GM18907 (cell line): ENCODE results near the gene COX8C.

Source experiments
- ATAC-seq: cut with Tn5 transposase; IDR thresholded peaks from one replicate; pipeline ENCODE4 v1.9.1; 2021; ENCODE audit warnings: mild to moderate bottlenecking, moderate library complexity; ENCODE audit not compliant: unreplicated experiment

COX8C gene, protein sequence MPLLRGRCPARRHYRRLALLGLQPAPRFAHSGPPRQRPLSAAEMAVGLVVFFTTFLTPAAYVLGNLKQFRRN

DNA sequence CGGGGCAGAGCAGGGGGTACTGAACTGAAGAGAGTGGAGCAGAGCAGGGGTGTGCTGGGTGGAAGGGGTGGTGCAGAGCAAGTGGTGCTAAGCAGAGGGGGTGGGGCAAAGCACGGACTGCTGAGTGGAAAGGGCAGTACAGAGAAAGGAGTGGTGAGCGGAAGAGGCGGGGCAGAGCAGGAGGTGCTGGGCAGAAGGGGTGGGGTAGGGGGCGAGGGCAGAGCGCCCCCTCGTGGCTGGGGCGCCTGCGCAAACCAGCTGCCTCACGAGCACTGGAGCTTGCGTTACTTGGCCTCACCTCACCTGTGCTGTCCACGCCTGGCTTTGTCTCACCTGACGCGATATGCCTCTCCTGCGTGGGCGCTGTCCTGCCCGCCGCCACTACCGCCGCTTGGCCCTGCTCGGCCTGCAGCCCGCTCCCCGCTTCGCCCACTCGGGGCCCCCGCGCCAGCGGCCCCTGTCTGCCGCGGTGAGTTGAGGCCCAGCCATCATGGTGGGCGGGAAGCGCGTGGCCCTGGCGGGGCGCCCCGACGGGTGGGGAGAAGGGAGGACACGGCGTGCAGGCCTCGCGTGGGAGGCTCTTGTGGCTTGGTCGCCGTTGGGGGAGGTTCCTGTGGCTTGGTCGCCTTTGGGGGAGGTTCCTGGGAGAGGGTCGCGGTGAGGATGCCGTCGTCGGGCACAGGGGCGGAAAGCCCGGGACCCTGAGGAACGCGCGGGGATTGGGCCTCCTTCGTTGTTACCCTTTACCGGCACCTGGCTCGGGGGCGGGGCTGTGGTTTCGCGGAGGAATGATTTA lies at the start of gene COX8C:
Gene COX8C (plus strand): TSS at position 257 of the 796 bp plus-strand sequence. CDS start 87 bp downstream, at position 344.
- no peak for ATAC-seq

DNA sequence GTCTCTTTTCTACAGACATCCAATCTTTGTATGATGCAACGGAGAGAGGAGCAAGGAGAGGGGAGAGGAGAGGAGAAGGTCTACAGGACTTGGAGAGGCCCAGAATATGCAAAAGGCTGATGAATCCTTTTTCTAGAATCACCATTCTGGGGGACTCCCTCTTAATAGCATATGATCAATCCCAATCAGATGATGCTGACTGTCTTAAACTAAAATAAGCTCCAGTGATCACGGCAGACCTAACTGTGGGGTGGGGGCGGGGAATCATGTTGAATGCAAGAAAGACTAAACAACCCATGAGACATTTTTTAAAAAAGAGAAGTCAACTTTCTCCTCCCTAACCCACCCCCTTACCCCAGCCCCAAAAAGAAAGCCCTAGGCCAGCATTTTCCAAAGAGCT lies 47.6 kb upstream of the COX8C start:
- no peak for ATAC-seq

DNA sequence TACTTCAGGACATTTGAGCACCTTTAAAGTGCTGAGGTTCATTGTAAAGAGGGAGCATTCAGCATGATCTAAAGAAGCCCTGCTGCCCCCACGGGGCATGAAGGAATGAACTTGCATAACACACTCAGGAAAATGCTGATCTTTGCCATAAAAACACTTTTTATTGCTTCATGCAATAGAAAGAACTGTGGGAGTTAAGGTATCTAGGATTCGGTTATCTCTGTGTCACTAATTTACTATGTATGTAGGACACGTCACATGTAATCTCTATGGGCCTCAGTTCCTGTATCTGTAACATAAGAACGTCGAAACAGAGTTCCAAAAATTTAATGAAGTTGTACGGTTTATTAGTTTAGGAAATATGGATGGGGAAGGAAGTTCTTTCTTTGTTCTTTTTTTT lies 47.1 kb upstream of the COX8C start:
- ATAC-seq: no peak

DNA sequence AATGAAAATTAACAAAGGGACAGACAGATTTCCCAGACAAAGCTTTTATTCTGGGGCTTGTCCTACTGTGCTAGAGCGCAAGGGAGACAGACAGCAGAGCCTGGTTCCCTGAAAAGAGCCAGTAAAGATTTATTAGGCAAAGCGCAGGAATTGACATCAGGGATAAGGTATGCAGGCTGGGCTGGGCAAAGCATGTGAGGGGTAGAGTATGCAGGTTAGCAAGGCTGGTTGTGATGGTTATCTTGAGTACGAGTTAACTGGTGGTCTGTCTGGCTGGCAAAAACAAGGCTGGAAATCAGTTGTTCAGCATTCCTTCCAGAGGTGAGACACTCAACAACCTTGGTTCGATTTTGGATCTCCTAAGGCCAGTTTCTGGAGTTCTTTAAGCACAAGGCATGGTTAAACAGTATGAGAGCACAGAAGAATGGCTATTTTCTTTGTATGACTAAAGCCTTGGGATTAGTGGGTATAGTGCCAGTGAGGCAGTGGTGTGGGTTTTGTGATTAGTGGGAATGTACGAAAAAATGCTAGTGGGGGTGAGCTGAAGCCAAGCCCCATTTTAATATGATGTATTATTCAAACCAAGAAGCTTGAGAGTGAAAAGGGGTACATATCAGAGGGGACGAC lies 45.0 kb upstream of the COX8C start:
- ATAC-seq: no peak

DNA sequence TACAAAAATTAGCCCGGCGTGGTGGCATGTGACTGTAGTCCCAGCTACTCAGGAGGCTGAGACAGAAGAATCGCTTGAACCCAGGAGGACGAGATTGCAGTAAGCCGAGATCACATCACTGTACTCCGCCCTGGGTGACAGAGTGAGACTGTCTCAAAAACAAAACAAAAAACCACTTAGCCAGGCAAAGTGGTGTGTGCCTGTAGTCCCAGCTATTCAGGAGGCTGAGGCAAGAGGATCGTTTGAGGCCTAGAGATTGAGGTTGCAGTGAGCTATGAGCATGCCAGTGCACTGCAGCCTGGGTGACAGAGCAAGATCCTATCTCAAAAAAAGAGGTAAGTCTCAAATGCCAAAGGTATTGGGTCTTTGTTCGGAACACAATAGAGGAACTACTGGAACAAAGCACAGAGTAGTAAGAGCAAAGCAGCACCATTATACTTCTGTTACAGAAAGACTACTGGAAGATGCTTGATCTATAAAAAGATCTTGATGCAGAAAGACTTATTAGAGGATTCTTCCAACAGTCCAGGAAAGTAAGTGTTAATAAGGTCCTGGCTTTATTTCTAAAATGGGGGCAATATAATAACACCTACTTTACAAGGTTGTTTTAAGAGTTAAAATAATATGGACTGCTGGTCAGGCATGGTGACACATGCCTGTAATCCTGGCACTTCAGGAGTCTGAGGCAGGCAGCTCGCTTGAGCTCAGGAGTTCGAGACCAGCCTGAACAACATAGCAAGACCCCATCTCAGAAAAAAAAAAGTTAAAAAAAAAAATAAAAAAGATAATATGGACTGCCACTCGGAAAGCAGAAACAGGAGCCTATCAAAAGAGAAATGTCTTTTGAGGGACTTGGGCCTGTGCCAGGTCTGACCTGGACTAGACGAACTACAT lies 44.0 kb upstream of the COX8C start:
- no peak for ATAC-seq

DNA sequence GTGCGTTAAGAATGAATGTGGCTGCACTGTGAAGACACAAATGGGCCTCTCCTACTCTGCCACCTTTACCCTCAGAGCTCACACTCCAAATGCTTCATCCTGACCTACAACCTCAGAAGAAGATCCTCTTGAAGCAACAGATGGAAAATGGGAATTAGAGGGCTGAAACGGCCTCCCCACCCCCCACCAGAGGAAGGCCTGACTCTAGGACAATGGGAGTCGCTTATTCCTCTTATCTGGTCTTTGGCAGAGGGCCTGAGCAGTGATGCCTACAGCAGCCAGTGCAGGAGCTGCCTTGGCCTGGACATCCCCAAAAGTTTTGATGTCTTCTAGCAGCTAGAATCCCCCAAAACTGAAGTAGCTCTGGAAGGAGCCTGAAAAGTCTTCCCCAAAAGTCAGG lies 43.3 kb upstream of the COX8C start:
- no peak for ATAC-seq

DNA sequence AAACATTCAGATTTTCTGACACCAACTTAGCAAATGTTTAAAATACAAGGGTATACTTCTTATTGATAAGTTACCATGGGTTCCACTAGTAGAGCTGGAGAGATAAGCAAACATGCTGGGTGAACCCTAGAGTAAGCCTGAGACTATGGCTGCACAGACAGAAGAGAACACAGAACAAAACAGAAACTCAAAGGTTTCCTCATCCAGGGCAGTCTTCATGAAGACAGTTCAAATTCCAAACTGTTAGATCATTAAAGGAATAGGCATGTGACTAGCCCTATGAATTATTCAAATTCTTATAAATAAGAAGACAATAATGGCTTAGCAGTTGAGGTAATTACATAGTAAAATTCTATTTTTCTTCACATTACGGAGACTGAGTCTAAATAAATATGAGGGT lies 42.2 kb upstream of the COX8C start:
- ATAC-seq: no peak

DNA sequence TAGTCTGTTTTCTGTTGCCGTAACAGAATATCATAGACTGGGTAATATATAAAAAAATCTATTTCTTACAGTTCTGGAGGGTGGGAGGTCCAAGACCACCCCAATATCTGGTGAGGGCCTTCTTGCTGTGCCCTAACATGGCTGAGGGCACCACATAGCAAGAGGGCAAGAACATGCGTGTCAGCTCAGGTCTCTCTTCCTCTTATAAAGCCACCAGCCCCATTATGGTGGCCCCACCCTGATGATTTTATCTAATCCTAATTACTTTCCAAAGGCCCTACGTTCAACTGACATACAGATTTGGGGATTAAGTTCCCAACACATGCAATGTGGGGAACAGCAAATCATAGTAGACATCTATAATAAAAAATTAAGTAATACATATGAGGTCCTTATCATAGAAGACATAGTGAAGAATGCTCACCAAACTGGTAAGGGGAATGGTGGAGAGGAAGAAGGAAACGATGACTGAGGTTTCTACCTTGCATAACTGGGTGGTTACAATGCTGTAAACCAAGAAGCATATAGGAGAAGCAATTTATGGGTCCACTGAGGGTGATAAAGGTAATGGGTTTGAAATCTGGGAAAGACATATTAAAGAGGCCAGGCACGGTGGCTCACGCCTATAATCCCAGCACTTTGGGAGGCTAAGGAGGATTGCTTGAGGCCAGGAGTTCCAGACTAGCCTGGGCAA lies 41.1 kb upstream of the COX8C start:
- no peak for ATAC-seq

DNA sequence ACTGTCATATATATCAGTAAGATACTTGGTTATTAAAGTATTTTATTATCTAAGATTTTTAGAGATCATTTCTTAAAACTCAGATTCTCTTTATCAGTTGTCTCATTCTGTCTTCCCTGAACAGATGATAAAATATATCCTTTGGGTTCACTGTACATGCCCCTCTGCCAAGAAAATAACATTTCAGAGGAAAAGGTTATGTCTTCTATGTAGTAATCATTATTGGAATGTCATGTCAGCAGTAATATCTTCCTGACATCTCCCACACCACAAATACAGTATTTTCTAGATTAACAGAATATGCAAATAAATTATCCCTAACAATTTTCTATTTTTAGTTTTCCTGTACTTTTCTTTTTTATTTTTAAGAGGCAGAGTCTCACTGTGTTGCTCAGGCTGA lies 40.2 kb upstream of the COX8C start:
- no peak for ATAC-seq

DNA sequence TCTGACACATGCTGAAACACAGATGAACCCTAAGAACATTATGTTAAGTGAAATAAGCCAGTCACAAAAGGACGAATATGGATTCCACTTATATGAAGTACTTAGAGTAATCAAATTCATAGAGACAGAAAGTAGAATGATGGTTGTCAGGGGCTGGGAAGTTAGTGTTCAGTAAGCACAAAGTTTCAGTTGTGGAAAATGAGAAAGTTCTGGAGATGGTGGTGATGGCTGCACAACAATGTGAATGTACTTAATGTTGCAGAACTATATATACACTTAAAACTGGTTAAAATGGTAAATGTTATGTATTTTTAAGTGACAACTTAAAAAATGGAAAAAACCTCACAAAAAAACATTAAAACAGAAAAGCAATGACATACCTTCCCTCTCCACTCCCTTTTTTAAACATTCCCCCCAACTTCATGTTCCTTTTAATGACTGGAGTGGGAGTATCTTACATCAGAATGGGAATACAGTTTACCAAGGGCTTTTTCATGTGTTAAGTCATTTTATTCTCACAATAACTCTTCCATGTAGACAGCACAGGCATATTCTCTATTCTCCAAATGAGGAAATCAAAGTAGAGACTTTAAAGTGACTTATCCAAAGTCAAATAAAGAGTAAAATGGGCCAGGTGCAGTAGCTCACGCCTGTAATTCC lies 38.2 kb upstream of the COX8C start:
- ATAC-seq: no peak

DNA sequence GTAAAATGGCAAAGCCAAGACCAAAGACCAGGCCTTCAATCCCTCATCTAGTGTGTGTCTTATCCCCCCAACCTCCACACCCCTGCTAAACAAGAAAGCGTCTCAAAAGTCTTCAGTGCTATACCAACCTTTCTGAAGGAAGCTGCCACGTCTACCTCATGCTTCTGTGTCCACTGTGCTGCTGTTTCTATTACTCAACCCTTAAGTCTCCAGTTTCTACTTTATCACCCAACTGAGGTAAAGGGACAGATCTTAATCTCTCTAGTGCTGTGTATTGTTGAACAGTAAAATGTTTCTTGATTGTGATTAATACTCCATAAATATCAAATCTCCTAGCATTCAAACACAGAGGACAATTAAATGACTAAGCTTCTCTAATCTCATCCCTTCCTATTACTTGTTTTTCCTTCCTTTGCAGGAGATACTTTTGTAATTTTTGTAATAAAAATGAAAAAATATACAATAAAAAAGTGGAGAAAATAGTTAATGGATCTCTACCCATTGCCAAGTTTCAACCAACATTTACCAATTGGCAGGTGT lies 37.5 kb upstream of the COX8C start:
- no peak for ATAC-seq

DNA sequence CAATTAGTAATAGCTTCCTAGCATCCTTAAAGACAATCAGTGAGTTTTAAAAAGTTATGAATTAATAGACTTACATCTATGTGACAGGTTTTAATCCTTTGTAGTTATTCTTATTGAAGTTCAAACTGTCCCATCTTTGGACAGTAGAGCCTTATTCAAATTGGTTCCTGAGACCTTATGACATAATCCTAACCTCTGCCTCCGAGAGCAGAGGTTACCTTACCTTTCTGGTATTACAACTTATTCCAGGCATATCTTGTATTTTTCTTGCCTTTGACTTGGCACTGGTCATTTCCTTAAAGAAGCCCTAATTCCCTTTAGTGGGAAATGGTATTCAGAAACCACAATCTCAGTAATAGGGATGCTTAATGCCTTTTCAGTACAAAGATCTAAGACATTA lies 35.9 kb upstream of the COX8C start:
- no peak for ATAC-seq

DNA sequence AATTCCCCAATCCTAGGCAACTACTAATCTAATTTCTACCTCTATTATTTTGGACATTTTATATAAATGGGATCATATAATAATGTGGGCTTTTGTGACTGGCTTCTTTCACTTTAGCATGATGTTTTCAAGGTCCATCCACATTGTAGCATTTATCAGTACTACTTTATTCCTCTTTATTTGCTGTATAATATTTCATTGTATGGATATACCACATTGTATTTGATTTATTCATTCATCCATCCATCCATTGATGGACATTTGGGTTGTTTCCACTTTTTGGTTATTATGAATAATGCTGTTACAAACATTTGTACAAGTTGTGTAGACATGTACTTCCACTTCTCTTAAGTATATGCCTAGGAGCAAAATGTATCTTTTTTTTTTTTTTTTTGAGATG lies 31.4 kb upstream of the COX8C start:
- no peak for ATAC-seq

DNA sequence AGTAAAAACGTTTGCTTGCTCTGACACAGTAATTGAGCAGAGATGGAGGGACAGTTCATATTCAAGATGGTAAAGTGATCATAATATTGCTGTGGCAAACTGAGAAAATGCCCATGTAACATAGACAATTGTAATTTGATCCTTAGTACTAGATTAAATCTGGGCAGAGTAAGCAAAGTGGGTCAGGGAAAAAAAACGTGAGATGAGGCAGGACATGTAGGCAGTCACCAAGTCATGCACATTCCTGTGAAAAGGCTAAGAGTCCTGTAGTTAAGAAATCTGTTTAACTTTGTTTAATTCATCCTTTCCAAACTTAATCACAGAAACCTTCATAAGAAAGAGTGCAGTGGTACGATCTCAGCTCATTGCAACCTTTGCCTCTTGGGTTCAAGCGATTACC lies 30.3 kb upstream of the COX8C start:
- no peak for ATAC-seq

DNA sequence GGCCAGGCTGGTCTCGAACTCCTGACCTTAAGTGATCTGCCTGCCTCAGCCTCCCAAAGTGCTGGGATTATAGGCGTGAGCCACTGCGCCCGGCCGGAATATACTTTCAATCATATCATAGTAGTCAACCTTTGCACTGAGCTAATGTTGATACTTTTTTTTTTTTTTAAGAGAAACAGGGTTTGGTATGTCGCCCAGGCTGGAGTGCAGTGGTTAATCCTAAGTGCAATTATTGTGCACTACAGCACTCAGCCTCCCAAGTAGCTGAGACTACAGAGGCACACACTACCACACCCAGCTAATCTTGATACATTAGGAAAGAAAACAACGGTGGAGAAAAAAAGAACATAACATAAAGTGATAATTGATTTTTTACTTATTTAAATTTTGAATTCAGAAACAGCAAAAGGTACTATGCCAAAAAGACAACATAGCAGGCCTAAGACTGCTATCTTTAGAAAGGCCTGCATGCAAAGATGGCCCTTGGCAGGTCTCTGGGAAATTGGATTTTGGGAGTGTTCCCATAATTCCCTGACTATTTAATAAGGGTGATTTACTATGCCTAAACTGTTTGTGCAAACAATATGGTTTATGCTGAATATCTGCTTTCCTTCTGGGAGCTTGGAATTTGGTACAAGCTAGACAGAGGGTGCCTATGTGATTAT lies 29.6 kb upstream of the COX8C start:
- no peak for ATAC-seq

DNA sequence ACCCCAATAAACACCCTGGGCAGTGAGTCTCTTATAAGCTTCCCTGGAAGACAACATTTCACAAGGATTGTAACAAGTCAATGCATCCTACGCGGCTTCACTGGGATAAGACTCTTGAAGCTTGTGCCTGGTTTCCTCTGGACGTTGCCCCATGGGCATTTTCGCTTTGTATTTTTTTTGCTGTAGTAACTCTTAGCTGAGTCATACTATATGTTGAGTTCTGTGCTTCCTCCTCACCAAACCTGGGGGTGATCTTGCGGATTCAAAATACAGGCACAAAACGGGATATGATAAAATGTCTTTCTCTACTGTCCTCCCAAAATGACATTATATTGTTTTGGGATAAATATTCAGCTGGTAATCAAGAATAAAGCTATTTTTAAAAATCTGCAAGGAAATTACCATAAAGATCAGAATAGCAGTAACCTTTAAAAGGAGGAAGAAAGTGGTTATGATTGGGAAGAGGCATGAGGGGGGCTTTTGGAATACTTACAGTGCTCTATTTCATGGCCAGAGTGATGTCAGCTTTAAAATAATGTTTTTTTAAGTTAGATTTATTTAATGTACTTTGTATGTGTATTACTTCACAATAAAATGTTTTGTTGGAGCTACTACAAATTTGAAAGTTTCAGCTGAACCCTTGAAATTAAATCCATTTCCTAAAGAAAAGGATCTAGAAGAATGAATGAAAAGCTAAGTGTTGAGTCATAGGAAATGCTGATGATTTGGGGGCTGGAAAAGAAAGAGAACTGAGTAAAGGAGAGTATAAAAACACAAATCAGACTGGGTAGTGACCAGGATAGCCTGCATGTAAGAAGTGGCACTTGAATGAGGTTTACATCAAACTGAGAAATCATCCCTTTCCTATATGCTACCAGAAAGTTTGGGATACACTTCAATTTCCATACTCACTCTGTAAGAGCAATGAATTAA lies 28.8 kb upstream of the COX8C start:
- ATAC-seq: no peak

DNA sequence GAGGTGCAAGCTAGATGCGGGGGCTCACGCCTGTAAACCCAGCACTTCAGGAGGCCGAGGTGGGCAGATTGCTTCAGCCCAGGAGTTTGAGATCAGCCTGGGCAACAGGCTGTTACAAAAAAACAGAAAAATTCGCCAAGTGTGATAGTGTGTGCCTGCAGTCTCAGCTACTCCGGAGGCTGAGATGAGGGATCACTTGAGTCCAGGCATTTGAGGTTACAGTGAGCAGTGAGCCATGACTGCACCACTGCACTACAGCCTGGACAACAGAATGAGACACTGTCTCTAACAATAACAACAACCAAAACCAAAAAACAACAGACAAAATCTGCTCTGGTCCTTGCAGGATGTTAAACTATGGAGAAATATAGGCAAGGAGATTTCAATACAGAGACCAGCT lies 28.1 kb upstream of the COX8C start:
- no peak for ATAC-seq

DNA sequence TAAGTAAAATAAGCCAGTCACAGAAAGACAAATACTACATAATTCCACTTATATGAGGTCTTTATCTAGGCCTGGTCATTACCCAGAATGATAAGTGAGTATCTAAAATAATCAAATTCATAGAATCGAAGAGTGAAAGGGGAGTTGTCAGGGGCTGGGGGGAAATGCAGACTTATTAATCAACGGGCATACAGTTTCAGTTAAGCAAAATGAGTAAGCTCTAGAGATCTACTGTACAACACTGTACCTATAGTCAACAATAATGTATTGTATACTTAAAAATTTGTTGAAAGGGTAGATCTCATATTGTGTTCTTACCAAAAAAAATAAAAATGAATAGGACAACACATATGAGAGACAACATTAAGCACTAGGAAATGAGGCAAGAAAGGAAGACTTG lies 27.5 kb upstream of the COX8C start:
- ATAC-seq: no peak

DNA sequence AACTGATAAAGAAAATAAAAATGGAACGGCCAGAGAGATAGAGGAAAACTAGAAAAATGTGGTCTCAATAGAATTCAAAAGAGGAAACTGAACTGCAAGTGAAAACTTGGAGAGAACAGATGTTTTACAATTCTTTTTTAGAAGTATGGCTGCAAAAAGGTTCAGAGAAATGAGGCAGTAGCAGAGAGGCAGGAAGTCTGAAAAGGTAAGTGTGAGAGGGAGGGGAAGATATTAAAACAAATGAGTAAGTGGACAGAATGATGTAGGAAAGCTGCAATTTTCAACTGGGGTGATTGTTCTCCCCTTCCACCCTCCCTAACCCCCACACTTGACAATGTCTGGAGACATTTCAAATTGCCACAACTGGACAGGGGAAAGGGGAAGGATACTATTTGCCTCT lies 27.0 kb upstream of the COX8C start:
- no peak for ATAC-seq
